ENCODE results near the gene BID.

DNA sequence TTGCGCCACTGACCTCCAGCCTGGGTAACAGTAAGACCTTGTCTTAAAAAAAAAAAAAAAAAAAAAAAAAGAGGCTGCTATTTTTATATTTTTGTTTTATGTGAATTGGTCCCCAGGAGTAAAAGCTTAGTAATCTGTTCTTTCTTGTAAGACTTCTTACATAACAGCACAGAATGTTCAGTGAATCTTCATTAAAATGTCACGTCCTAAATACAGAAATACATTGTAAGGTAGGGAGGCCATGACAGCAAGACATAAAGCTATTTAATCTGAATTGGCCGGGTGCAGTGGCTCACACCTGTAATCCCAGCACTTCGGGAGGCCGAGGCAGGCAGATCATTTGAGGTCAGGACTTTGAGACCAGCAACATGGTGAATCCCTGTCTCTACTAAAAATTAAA is 64.2 kb downstream of the BID start:
- TF ChIP-seq, protein P1, sequence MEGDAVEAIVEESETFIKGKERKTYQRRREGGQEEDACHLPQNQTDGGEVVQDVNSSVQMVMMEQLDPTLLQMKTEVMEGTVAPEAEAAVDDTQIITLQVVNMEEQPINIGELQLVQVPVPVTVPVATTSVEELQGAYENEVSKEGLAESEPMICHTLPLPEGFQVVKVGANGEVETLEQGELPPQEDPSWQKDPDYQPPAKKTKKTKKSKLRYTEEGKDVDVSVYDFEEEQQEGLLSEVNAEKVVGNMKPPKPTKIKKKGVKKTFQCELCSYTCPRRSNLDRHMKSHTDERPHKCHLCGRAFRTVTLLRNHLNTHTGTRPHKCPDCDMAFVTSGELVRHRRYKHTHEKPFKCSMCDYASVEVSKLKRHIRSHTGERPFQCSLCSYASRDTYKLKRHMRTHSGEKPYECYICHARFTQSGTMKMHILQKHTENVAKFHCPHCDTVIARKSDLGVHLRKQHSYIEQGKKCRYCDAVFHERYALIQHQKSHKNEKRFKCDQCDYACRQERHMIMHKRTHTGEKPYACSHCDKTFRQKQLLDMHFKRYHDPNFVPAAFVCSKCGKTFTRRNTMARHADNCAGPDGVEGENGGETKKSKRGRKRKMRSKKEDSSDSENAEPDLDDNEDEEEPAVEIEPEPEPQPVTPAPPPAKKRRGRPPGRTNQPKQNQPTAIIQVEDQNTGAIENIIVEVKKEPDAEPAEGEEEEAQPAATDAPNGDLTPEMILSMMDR (IDR thresholded peaks at IDR 0.05) = no peak
- TF ChIP-seq POLR2A (IDR thresholded peaks at IDR 0.05) = no peak

Measured in adrenal gland (tissue), 5 donors.